Vein endothelial cell (primary cell): ENCODE measurements around the gene OPN1MW3. TPM values are rescaled to one million over a fixed set of nuclear protein-coding genes. Genes with fewer than 3 reads are reported as not detected.

Source experiments
- total RNA-seq: library from RNA; depleted of rRNA; stranded (reverse); fragments of >200 nt; gene quantifications from 2 replicates; pipeline ENCODE4 v1.2.3, GENCODE V29; 2012

The OPN1MW3 gene
- not detected in 2 replicates for total RNA-seq

DNA sequence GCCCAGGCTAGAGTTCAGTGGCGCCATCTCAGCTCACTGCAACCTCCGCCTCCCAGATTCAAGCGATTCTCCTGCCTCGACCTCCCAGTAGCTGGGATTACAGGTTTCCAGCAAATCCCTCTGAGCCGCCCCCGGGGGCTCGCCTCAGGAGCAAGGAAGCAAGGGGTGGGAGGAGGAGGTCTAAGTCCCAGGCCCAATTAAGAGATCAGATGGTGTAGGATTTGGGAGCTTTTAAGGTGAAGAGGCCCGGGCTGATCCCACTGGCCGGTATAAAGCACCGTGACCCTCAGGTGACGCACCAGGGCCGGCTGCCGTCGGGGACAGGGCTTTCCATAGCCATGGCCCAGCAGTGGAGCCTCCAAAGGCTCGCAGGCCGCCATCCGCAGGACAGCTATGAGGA, at the start of gene OPN1MW3:
Gene OPN1MW3, plus strand, starts transcription at position 301 of the 400 bp plus-strand sequence. Its CDS starts 38 bp downstream, at position 339.

DNA sequence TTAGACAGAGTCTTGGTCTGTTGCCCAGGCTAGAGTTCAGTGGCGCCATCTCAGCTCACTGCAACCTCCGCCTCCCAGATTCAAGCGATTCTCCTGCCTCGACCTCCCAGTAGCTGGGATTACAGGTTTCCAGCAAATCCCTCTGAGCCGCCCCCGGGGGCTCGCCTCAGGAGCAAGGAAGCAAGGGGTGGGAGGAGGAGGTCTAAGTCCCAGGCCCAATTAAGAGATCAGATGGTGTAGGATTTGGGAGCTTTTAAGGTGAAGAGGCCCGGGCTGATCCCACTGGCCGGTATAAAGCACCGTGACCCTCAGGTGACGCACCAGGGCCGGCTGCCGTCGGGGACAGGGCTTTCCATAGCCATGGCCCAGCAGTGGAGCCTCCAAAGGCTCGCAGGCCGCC, 37.9 kb upstream of the OPN1MW3 start, which contains the start of gene OPN1MW2:
Gene OPN1MW2, plus strand, starts transcription at position 301 of the 400 bp plus-strand sequence. Its CDS starts 60 bp downstream, at position 361.

DNA sequence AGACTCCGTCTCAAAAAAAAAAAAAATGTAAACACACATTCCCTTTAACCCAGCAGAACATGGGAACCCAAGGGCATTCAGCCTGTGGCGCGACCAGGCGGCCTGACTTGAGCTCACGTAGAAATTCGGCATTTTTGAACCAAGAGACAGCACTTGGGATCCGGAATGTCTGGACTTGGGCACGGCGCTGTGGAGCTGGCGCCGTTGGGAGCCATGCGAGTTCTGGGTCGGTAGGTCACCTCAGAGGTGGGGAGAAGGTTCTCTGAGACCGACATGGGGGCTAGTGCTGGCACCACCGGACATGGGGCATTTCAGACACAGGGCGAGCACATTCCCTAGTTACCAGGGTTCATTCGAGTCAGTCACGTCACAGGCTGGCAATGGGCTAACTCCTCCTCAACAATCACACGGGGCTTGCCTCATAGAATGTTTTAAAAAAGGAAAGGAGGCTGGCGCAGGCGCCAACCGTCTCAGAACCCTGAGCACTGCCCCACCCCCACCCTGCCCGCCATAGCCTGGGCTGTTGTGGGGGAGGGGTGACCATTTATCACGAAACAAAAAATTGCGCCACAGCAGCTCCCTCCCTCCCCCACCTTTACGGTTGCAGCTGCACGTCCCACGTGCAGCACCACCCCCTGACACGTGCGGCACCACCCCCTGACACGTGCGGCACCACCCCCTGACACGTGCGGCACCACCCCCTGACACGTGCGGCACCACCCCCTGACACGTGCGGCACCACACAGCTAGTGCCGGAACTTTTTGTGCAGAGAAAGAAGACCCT, 37.6 kb downstream of the OPN1MW3 start, which contains the start of gene TEX28:
Gene TEX28, minus strand, starts transcription at position 334 of the 784 bp plus-strand sequence. CDS start 3,007 bp downstream, outside the sequence.

DNA sequence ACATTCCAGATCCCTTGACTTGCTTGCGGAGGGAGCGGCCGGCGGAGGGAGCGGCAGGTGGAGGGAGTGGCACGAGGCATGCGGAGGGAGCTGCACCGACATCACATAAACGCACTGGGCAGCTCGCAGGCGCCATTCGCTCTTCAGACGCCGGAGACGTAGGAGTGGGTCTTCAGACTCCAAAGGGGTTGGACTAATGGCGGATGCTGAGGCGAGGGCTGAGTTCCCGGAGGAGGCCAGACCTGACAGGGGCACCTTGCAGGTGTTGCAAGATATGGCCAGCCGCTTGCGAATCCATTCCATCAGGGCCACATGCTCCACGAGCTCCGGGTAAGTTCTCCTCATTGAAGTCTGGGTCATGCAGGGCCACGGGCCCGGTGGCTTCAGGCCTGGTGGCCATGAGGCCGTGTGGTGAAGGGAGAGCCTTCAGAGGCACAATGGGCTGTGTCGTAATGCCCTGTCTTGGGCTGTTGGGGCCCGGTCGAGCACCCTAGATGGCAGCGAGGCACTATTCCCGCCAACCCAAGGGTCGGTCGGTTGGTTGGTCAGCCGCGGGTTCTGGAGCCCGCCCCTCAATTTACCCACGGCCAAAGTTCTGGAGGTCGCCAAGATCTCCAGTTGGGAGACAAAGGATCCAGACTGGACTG, 38.4 kb downstream of the OPN1MW3 start, which contains the start of gene TKTL1:
Gene TKTL1, plus strand, starts transcription at position 132 of the 647 bp plus-strand sequence. Its CDS starts 65 bp downstream, at position 197.

Other genes starting within 250 kb of the OPN1MW3 start
- gene IRAK1, start 237.7 kb upstream of the OPN1MW3 start, total RNA-seq: 78.5 and 94.4 TPM in 2 replicates
- gene MECP2, start 159.9 kb upstream of the OPN1MW3 start, total RNA-seq: 32.3 and 33.8 TPM in 2 replicates
- gene OPN1LW, start 113.3 kb upstream of the OPN1MW3 start, total RNA-seq: not detected in 2 replicates
- gene OPN1MW, start 75.0 kb upstream of the OPN1MW3 start, total RNA-seq: not detected in 2 replicates
- not detected in 2 replicates for gene OPN1MW2, start 37.8 kb upstream of the OPN1MW3 start, total RNA-seq
- gene TEX28, start 37.5 kb downstream of the OPN1MW3 start, total RNA-seq: not detected in 2 replicates
- 0.10 TPM in 1 of 2 replicates, not detected in the other for gene TKTL1, start 38.2 kb downstream of the OPN1MW3 start, total RNA-seq
- 1,650 and 2,218 TPM in 2 replicates for gene FLNA, start 117.1 kb downstream of the OPN1MW3 start, total RNA-seq
- gene EMD, start 121.7 kb downstream of the OPN1MW3 start, total RNA-seq: 40.6 and 56.5 TPM in 2 replicates
- 3,434 and 3,696 TPM in 2 replicates for gene RPL10, start 140.8 kb downstream of the OPN1MW3 start, total RNA-seq
- gene DNASE1L1, start 151.7 kb downstream of the OPN1MW3 start, total RNA-seq: 102 and 110 TPM in 2 replicates
- 22.4 and 22.9 TPM in 2 replicates for gene TAFAZZIN, start 154.0 kb downstream of the OPN1MW3 start, total RNA-seq
- 83.5 and 83.6 TPM in 2 replicates for gene ATP6AP1, start 171.1 kb downstream of the OPN1MW3 start, total RNA-seq
- 80.5 and 121 TPM in 2 replicates for gene GDI1, start 179.6 kb downstream of the OPN1MW3 start, total RNA-seq
- 39.4 and 44.1 TPM in 2 replicates for gene FAM50A, start 186.6 kb downstream of the OPN1MW3 start, total RNA-seq
- gene PLXNA3, start 200.7 kb downstream of the OPN1MW3 start, total RNA-seq: 14.9 and 21.6 TPM in 2 replicates
- gene LAGE3, start 221.7 kb downstream of the OPN1MW3 start, total RNA-seq: 15.4 and 18.9 TPM in 2 replicates
- 39.9 and 43.1 TPM in 2 replicates for gene UBL4A, start 229.0 kb downstream of the OPN1MW3 start, total RNA-seq
- 29.9 and 33.6 TPM in 2 replicates for gene SLC10A3, start 233.0 kb downstream of the OPN1MW3 start, total RNA-seq